HG03571 (cell line): ENCODE measurements around the gene WDR19.
"Not testable (repeated sequence)": the region's sequence is repeated elsewhere in the genome, so short reads cannot be mapped to it uniquely, and the experiment has no call there.

Source experiments
- ATAC-seq: cut with Tn5 transposase; IDR thresholded peaks from one replicate; pipeline ENCODE4 v1.9.1; 2021; ENCODE audit not compliant: unreplicated experiment

WDR19 gene

DNA sequence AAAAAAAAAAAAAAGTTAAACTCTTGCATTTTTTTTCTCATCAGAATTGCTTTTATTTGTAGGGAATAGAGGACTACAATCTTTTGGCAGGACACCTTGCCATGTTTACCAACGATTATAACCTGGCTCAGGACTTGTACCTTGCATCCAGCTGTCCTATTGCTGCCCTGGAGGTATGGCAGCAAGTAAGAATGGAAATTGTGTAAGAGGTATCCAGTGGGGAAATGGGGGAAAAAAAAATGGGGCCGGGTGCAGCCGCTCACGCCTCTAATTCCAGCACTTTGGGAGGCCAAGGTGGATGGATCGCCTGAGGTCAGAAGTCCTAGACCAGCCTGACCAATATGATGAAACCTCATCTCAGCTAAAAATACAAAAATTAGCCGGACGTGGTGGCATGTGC, 49.8 kb downstream of the WDR19 start:
- ATAC-seq: no peak

DNA sequence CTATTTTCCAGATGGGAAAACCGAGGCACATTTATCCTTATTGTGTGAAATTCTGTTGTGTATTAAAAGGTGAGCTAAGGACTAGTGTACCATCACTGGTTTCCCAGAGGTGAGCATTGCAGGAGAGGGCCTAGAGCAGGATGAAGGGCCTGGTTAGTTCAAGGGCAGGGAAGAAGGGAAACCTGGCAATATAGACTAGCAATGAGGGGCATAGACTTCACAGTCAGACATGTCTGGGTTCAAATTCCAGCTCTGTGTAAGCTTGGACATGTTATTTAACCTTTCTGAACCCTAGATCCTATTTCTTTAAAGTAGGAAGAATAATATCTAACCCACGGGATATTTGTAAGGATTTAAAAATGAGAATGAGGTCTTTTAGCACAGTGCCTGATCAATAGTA, 50.8 kb downstream of the WDR19 start:
- ATAC-seq: no peak

DNA sequence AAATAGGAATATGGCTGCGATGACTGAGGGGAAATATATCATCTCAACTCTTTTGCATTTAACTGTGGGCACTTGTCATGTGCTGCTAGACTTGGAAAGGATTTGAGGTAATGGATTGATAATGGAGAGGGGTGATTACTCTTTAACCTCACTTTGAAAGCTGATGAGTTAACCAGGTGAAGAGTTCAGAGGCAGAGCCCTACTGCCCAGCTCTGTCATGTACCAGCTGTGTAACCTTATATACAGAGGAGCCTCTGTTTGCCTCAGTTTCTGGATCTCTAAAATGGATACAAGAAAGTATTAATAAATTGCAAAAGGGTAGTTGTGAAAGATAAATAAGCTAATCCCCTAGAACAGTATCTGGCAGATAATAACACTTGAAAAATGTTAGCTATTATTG, 51.5 kb downstream of the WDR19 start:
- no peak for ATAC-seq

DNA sequence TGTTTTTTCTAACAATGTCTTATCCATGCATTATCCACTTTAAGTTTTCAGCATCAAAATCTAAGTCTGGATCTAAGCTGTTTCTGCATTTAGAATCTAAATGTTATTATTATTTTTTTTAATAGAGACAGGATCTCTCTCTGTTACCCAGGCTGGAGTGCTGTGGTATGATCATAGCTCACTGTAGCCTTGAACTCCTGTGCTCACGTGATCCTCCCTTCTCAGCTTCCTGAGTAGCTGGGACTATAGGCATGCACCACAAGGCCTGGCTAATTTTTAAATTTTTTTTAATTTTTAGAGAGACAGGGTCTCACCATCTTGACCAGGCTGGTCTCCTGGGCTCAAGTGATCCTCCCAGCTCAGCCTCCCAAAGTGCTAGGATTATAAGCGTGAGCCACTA, 52.7 kb downstream of the WDR19 start:
- ATAC-seq: no peak

DNA sequence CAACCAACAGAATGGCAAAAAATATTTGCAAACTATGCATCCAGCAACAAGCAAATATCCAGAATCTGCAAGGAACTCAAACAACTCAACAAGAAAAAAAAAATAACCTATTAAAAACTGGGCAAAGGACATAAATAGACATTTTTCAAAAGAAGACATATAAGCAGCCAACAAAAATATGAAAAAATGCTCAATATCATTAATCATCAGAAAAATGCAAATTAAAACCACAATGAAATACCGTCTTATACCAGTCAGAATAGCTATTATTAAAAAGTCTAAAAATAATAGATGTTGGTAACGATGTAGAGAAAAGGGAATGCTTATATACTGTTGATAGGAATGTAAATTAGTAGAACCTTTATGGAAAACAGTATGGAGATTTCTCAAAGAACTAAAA, 53.4 kb downstream of the WDR19 start:
- ATAC-seq: no peak

DNA sequence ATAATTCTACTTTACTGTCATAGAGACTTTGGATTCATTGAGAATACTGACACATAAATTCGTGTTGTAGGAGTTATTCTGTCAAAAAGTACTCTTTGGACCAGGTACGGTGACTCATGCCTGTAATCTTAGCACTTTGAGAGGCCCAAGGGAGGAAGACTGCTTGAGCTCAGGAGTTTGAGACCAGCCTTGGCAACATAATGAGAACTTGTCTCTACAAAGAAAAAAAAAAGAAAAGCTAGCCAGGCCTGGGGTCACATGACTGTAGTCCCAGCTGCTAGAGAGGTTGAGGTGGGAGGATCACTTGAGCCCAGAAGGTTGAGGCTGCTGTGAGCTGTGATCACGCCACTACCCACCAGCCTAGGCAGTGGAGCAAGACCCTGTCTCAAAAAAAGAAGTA, 54.9 kb downstream of the WDR19 start:
- ATAC-seq: no peak

DNA sequence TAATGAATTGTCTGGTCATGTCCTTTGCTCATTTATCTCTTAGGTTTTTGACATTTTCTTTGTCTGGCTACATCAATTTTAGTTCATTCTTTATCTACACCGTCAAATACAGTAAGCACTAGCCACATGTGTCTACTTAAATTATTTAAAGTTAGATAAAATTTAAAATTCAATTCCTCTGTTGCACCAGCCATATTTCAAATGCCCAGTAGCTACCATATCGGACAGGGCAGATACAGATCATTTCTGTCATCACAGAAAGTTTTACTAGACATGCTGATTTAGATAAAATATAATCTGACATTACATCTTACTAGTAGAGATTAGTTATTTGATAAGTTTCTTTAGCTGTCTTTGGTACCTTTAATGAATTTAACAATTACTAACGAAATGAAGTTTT, 61.1 kb downstream of the WDR19 start:
- ATAC-seq: no peak

DNA sequence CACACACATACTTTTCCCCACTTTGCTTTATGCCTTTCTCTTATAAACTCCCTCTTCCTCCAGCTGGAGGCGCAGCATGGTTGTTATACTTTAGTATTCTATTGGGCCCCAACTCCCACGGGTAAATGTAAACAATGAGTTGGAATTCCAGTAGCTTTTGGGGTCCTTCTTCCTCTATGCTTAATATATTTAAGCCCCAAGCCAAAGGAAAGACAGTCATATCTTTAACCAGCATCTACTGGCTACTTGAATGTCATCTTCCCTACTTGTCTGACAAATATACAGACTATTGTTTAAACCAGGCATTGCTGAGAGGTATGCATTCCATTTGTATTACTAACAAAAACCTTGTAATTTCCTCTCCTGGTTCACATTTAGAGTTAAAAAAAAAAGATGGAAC, 72.9 kb downstream of the WDR19 start:
- no peak for ATAC-seq

DNA sequence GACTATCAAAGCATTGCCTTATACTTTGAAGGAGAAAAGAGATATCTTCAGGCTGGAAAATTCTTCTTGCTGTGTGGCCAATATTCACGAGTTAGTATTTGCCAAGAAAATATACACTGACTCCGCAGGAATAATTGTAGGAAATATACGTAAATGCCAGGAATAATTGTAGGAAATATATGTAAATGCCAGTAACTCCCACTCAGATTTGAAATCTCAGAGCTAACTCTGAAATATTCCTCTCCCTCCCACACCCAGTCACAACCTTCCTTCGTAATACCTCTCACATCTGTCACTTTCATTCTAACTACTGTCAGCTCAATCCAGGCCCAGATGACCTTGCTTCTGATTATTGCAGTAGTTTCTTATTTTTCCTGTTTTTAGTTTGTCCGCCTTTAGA, 73.5 kb downstream of the WDR19 start:
- no peak for ATAC-seq

DNA sequence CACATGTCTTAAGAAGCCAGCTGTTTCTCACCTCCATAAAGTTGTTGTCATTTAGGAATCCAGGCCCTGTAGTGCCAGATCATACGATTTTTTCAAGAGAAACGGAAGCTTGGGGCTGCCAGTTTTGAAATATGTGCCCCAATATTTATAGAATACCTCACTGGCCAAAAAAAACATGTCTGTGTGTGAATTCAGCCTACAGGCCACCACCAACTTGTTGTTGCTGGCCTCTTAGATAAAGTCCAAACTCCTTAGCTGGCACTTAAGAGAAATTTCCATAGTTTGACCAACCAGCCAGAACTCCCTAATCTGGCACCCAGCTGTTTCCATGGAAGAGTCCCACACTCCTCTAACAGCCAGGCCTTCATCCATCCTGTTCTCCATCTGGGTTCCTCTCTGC, 74.1 kb downstream of the WDR19 start:
- no peak for ATAC-seq

DNA sequence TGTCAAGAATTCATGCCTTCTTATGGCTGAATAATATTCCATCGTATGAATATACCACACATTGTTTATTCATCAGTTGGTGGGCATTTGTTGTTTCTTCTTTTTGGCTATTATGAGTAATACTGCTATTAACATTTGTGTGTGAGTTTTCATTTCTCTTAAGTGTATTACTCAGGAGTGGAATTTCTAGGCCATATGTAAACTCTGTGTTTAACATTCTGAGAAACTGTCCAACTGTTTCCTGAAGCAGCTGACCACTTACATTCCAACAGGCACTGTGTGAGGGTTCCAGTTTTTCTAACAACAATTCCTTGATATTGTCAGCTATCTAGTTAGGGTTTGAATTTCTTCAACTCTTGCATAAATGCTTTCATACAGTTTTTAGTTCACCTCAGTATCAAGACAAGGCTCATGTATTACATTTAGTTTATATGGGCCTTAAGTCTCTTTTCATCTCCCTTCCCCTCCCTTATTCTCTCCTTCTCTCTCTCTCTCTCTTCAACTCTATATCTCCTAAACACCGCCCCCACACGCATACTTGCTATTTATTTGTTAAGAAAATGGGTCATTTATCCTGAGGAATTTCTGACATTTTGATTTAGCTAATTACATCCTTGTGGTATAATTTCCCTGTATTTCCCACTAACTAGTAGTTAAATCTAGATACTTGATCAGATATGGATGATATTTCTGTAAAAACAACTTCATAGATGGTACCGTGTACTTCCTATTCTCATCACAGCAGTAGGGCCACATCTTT, 77.4 kb downstream of the WDR19 start:
- ATAC-seq: no peak

DNA sequence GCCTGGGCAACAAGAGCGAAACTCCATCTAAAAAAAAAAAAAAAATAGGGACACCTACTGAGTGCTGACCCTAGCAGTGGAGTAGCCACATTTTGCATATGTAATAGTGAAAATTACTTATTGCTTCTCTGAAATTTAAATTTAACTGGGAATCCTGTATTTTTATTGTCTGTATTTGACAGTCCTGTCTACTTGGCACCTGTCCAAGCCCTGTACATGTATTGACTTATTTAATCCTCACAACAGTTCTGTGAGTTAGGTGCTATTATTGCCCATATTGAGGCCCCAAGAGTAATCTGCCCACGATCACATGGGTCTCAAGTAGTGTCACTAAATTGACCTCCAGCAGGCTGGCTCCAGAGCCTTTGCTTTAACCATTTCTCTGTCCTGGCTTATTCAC, 81.6 kb downstream of the WDR19 start:
- ATAC-seq: no peak

DNA sequence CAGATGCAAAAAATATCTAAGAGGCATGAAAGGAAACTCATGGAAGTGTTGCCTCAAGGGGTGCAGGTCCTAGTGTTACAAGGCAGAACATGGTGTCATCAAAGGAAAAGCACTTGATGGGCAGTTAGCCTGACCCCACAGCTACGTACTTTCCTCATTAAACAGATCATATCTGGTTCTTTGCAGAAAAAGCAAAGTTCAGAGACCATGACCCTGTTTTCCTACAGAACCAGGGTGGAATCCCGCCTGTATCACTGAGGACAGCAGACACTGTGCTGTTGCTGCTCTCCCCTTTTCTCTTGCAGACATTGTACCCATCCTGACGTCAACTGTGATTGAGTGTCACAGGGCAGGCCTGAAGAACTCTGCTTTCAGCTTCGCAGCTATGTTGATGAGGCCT, 92.2 kb downstream of the WDR19 start:
- ATAC-seq: no peak

DNA sequence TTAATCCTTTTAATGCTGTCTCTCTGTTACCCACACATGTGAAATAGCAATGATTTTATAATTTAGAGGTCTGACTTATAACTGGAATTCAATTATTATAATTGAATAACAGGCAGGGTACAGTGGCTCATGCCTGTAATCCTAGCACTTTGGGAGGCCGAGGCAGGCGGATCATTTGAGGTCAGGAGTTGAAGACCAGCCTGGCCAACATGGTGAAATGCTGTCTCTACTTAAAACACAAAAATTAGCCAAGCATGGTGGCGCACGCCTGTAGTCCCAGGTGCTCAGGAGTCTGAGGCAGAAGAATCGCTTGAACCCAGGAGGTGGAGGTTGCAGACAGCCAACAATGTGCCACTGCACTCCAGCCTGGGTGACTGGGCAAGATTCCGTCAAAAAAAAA, 95.3 kb downstream of the WDR19 start:
- not testable (repeated sequence) for ATAC-seq

DNA sequence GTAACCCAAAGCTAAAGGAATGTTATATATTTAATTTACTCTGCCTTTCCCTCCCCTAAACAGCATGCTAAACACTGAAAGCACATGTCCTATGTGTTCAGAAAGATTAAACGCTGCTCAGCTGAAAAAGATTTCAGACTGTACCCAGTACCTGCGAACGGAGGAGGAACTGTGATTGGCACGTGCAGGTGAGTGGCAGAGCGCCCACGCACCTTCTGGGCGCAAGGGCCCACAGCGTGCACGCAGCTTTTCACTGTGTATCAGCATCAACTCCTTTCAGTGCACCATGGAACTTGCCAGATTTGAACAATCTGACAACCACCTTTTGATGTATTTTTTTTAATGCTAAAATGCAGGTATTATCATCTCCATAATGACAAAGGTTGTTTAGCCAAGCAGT, 96.1 kb downstream of the WDR19 start:
- no peak for ATAC-seq

DNA sequence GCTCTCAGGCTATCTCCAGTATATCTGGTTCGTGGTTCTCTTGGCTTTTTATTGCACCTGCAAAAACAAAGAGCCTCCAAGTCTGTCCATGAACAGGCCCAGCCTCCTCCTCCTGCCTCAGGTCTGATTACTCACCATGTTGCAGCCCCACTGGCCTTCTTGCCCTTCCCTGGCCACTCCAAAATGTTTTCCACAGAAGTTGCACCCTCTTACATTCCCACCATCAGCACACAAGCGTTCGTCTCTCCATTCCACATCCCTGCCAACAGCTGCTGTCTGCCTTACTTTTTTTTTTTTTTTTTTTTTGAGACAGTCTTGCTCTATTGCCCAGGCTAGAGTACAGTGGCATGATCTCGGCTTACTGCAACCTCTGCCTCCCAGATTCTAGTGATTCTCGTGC, 97.1 kb downstream of the WDR19 start:
- no peak for ATAC-seq

DNA sequence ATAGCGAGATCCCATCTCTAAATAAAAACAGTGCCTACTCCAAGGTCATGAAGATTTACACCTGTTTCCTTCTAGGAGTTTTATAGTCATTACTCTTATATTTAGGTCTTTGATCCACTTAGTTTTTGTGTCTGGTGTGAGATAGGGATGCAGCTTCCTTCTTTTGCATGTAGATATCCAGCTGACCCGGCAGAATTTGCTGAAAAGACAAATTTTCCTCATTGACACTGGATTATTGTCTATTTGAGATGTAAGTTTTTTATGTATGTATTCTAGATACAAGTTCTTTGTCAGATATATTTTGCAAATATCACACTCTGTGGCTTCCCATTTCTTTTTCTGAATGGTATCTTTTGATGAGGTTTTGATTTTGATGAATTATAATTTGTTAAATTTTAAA, 98.4 kb downstream of the WDR19 start:
- no peak for ATAC-seq

DNA sequence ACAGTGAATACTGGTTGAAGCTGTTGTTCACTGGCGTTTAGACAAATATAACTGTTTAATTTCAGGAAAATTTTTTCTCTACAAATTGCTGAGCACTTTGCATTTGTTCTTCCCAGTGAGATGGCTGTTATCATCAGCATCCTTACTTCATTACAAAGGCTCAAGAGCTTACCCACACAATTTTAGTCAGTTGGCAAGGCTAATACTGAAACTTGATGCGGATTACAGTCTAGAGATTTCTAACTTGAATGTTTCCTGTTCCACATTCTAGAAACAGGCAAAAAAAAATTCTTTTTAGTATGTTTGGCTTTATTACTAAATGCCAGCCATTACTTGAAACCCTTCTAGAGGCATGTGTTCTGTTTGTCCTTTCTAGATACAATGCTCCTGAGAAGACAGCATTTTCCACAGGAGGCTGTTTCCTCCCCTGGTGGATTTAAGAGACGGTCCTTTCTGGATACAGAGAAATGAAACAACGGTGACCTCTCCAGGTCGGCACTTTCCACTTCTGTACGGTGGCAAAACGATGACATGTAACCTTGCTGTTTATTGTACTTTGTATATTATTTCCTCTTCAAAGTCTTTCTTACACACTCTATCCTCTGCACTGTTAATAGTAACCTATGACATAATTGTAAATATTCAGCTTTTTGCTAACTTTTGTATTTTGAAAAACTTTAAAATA, 102.9 kb downstream of the WDR19 start:
- no peak for ATAC-seq

DNA sequence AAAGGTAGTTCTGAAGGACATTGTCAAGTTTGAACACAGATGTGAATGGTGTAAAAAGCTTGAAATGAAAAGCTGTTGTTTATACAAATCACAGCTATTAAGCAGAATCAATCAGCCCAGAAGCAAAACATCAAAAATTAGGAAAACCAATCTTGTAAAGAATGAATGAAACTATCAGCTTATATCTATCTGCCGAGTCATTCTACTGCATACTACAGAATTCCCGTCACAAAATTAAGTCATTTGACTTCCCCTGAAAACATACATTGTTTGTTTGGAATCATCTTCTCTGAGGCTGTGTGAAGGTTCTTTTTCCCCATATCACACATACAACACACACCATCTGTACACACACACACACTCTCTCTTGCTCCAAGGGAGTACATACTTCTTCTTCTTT, 103.5 kb downstream of the WDR19 start:
- no peak for ATAC-seq

DNA sequence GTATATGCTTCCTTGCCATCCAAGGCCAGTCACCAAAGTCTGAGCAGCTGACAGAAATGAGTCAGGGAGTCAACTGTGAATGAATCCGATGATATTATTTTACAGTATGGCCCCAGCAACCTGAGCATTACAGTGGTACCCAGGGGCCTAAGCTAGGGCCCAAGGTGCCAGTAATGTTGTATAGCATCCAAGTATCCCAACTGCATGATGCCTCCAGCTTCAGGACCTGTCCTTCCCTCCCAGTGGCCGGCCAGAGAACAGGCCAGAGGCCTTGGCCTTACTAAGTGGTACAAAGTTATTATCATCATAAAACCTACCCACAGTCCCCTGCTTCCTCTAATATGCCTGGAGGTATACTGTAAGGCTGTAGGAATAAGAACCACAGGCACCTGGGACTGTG, 103.9 kb downstream of the WDR19 start:
- no peak for ATAC-seq

DNA sequence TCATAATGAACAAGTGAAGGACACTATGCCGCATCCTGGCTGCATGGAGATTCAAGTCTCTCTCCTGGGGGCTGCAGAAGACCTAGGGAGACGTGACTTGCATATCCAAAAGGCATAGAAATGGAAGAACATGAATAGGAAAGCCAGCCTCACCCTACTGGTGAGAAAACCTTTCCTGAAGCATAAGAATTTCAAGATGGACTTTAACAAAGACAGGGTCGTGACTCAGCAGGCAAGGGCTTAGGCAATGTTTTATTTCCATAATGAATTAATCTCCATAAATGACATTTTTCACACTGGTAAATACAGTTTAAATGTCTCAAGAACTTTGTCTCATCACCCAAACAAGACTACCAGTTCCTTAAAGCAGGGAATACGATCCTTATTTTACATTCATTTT, 104.9 kb downstream of the WDR19 start:
- no peak for ATAC-seq

DNA sequence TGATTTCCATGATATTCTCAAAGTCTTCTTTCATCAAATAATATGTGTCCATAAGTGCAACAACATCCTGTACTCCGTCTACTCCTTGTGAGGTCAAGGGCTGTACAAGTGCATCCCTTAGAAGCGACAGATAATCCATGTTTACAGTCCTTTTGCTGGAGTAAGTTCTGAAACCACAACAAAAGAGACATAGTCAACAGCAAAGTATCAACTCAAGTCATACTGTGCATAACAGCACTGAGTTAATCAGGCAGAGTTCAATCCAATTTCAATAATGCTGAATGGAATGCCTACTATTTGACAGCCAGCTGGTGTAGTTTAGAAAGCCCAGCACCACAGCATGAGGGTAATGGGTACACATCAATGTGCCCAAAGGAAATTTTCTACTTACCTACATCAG, 109.4 kb downstream of the WDR19 start:
- ATAC-seq: no peak

DNA sequence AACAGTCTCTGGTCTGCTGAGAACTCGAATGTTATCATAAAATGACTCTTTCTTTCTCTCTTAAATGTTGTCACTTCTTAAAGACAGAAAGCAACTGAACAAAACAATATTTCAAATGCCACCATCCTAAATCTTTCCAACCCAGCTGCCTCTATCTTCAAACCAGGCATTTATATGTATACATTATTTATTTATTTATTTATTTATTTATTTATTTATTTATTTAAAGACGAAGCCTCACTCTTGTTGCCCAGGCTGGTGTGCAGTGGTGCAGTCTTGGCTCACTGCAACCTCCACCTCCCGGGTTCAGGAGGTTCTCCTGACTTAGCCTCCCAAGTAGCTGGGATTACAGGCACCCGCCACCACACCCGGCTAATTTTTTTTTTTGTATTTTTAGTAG, 110.1 kb downstream of the WDR19 start:
- not testable (repeated sequence) for ATAC-seq
